SK-N-MC (cell line): ENCODE results near the gene TRAPPC12.

Experiments
- EZH2 ChIP-seq: fragments of 200-600 bp; sonication (generic); IDR thresholded peaks from one replicate; pipeline ENCODE4 v1.6.1; 2017; ENCODE audit warnings: antibody characterized with exemption
- POLR2AphosphoS5 ChIP-seq: IDR thresholded peaks from 2 replicates; pipeline ENCODE4 v1.6.1; 2012; ENCODE audit warnings: mild to moderate bottlenecking, low read depth, low read length, borderline replicate concordance

- no peak for TF ChIP-seq POLR2AphosphoS5
- no peak for TF ChIP-seq EZH2
These were observed 72.6 kb downstream of the TRAPPC12 start for GRCh38 chr2:3451926-3452671.
